ENCODE results near the gene SUCO. TPM values are rescaled to one million over a fixed set of nuclear protein-coding genes. Genes with fewer than 3 reads are reported as not detected.
"Not testable (repeated sequence)": the region's sequence is repeated elsewhere in the genome, so short reads cannot be mapped to it uniquely, and the experiment has no call there.

SUCO gene
- total RNA-seq, 2 donors from 2014 or later = 19.5 to 43.5 TPM

- ATAC-seq (ENCODE audit: insufficient number of reproducible peaks, low FRiP score, low read depth) (no peak), DNase-seq (ENCODE audit: low spot score) (no peak)
- TF ChIP-seq, protein P1, sequence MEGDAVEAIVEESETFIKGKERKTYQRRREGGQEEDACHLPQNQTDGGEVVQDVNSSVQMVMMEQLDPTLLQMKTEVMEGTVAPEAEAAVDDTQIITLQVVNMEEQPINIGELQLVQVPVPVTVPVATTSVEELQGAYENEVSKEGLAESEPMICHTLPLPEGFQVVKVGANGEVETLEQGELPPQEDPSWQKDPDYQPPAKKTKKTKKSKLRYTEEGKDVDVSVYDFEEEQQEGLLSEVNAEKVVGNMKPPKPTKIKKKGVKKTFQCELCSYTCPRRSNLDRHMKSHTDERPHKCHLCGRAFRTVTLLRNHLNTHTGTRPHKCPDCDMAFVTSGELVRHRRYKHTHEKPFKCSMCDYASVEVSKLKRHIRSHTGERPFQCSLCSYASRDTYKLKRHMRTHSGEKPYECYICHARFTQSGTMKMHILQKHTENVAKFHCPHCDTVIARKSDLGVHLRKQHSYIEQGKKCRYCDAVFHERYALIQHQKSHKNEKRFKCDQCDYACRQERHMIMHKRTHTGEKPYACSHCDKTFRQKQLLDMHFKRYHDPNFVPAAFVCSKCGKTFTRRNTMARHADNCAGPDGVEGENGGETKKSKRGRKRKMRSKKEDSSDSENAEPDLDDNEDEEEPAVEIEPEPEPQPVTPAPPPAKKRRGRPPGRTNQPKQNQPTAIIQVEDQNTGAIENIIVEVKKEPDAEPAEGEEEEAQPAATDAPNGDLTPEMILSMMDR (IDR thresholded peaks at IDR 0.05) = no peak
- no peak overlapping the region for H3K4me3 ChIP-seq
- H3K9me3 ChIP-seq = no peaks in the 10 kb centered on the region
- H3K4me1 ChIP-seq (ENCODE audit: control insufficient read depth in 1 of 2, low read depth in 2 of 2) = peaks cover 12 to 15% of the 10 kb centered on the region in 2 donors
- H3K27me3 ChIP-seq (replicated peaks; ENCODE audit: insufficient read depth) = no peaks in the 10 kb centered on the region
- no peak overlapping the region for H3K27ac ChIP-seq
- no peaks in the 10 kb centered on the region for H3K36me3 ChIP-seq
These were observed 49.9 kb downstream of the SUCO start for GRCh38 chr1:172582889-172583288.

DNA sequence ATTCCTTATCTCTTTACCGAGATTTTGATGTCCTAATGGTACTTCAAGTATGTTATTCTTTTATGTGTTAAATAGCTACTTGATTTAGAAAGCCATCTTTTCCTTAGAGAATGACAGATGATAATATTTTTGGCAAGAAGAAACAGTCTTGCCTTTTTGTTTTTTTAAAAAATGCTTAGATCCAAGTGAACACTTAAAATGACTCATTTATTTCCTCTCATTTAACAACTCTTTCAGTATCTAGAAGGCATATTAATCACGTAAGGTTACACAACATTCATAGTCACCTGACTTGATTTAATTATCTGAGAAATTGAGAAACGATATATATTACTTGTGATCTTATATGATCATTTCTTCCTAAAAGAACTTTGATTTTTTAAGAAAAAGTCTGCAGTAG lies 52.4 kb downstream of the SUCO start:
- Histone ChIP-seq H3K27ac (peak overlapping the region in 1 of 2 donors; percentile 28), H3K27me3 (replicated peaks; ENCODE audit: insufficient read depth) (no peaks in the 10 kb centered on the region)

DNA sequence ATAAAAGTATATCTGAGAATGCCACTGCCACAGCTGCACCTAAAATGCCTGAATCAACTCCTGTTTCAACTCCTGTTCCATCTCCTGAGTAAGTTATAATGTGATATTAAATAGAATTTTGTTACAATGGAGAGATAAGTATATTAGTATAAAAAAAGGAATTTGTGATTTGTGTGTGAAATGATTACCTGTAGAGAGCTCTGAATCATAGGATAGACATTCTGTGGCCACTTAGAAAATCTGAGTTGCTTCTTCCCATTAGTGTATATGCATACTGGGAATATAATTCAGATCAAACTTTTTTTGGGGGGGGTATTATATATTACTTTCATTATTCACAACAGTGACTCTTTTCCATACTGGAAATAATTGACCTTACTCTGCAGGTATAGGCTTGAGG lies 52.9 kb downstream of the SUCO start:
- Histone ChIP-seq H3K27me3 (replicated peaks; ENCODE audit: insufficient read depth) (no peaks in the 10 kb centered on the region), H3K36me3 (peaks cover 7% of the 10 kb centered on the region), H3K27ac (peak overlapping the region in 1 of 2 donors; percentile 28), H3K4me1 (ENCODE audit: control insufficient read depth in 1 of 2, low read depth in 2 of 2) (peaks cover 18 to 19% of the 10 kb centered on the region in 2 donors), H3K9me3 (no peaks in the 10 kb centered on the region), H3K4me3 (no peak overlapping the region)
- DNase-seq (ENCODE audit: low spot score) (no peak), ATAC-seq (ENCODE audit: insufficient number of reproducible peaks, low FRiP score, low read depth) (no peak)
- TF ChIP-seq, protein P1 (IDR thresholded peaks at IDR 0.05) = no peak

More for the DNA sequence above, 52.4 kb downstream of the SUCO start:
- H3K36me3 ChIP-seq = peaks cover 7% of the 10 kb centered on the region
- no peaks in the 10 kb centered on the region for H3K9me3 ChIP-seq
- DNase-seq (ENCODE audit: low spot score) = no peak
- H3K4me1 ChIP-seq (ENCODE audit: control insufficient read depth in 1 of 2, low read depth in 2 of 2) = peaks cover 18 to 19% of the 10 kb centered on the region in 2 donors
- H3K4me3 ChIP-seq = no peak overlapping the region
- ATAC-seq (ENCODE audit: insufficient number of reproducible peaks, low FRiP score, low read depth) = no peak
- TF ChIP-seq, protein P1 (IDR thresholded peaks at IDR 0.05) = no peak

DNA sequence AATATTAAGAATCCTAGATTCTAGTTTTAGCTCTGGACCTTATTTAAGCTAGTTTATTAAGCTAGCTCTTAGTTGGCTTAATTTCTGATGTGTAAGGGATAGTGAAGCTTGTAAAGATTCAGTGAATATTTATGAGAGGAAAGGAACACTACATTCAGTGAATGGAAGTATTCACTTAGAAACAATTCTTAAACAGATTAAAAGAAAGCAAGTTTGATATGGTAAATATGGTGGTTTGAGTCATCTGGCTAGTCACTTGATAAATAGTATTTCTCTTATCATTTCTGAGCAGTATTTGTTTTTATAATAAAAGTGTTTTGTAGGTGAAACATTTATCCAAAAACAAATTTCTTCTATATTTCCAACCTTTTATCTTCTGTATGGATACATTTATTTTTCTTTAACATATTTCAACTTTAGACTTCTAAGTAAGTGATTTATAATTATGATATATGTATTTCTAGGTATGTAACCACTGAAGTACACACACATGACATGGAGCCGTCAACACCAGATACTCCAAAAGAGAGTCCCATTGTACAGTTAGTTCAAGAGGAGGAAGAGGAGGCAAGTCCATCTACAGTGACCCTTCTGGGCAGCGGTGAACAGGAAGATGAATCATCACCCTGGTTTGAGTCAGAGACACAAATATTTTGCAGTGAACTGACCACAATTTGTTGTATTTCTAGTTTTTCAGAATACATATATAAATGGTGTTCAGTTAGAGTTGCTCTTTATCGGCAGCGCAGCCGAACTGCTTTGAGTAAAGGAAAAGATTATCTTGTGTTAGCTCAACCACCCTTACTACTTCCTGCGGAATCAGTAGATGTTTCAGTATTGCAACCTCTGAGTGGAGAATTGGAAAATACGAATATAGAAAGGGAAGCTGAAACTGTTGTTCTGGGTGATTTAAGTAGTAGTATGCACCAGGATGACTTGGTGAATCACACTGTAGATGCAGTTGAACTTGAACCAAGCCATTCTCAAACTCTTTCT lies 55.6 kb downstream of the SUCO start:
- H3K27ac ChIP-seq = no peak overlapping the region
- no peak for DNase-seq (ENCODE audit: low spot score)
- H3K9me3 ChIP-seq = no peaks in the 10 kb centered on the region
- H3K4me3 ChIP-seq = peak overlapping the region; percentile 8
- ATAC-seq (ENCODE audit: insufficient number of reproducible peaks, low FRiP score, low read depth) = no peak
- H3K36me3 ChIP-seq = peaks cover 7% of the 10 kb centered on the region
- TF ChIP-seq, protein P1 (IDR thresholded peaks at IDR 0.05) = no peak
- H3K4me1 ChIP-seq (ENCODE audit: control insufficient read depth in 1 of 2, low read depth in 2 of 2) = peaks cover 10 to 19% of the 10 kb centered on the region in 2 donors
- H3K27me3 ChIP-seq (replicated peaks; ENCODE audit: insufficient read depth) = no peaks in the 10 kb centered on the region

DNA sequence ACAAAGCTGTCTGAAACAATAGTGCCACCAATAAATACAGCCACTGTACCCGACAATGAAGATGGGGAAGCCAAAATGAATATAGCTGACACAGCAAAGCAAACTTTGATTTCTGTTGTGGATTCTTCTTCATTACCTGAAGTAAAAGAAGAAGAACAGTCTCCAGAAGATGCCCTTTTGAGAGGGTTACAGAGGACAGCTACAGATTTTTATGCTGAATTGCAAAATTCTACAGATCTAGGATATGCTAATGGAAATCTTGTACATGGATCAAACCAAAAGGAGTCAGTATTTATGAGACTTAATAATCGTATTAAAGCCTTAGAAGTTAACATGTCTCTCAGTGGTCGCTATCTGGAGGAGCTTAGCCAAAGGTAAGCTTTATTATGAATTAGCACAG lies 56.6 kb downstream of the SUCO start:
- Histone ChIP-seq H3K9me3 (no peaks in the 10 kb centered on the region), H3K36me3 (peaks cover 7% of the 10 kb centered on the region), H3K27me3 (replicated peaks; ENCODE audit: insufficient read depth) (no peaks in the 10 kb centered on the region), H3K4me3 (no peak overlapping the region), H3K27ac (no peak overlapping the region), H3K4me1 (ENCODE audit: control insufficient read depth in 1 of 2, low read depth in 2 of 2) (peaks cover 10 to 19% of the 10 kb centered on the region in 2 donors)
- TF ChIP-seq, protein P1 (IDR thresholded peaks at IDR 0.05) = no peak
- DNase-seq (ENCODE audit: low spot score) (no peak), ATAC-seq (ENCODE audit: insufficient number of reproducible peaks, low FRiP score, low read depth) (no peak)

- not testable (repeated sequence) for H3K4me3 ChIP-seq; H3K9me3 ChIP-seq; H3K4me1 ChIP-seq (ENCODE audit: control insufficient read depth in 1 of 2, low read depth in 2 of 2); H3K27me3 ChIP-seq (replicated peaks; ENCODE audit: insufficient read depth); DNase-seq (ENCODE audit: low spot score); H3K36me3 ChIP-seq; ATAC-seq (ENCODE audit: insufficient number of reproducible peaks, low FRiP score, low read depth); H3K27ac ChIP-seq
These were observed 58.5 kb downstream of the SUCO start for GRCh38 chr1:172591429-172591828.

GRCh38 chr1:172595066-172595465 lies 62.1 kb downstream of the SUCO start:
- not testable (repeated sequence) for DNase-seq (ENCODE audit: low spot score); H3K4me3 ChIP-seq; ATAC-seq (ENCODE audit: insufficient number of reproducible peaks, low FRiP score, low read depth); H3K27ac ChIP-seq; H3K9me3 ChIP-seq; H3K4me1 ChIP-seq (ENCODE audit: control insufficient read depth in 1 of 2, low read depth in 2 of 2); H3K27me3 ChIP-seq (replicated peaks; ENCODE audit: insufficient read depth); H3K36me3 ChIP-seq

- peaks cover 14% of the 10 kb centered on the region for H3K36me3 ChIP-seq
- H3K4me1 ChIP-seq (ENCODE audit: control insufficient read depth in 1 of 2, low read depth in 2 of 2); H3K9me3 ChIP-seq; H3K27me3 ChIP-seq (replicated peaks; ENCODE audit: insufficient read depth); H3K4me3 ChIP-seq; DNase-seq (ENCODE audit: low spot score); ATAC-seq (ENCODE audit: insufficient number of reproducible peaks, low FRiP score, low read depth); H3K27ac ChIP-seq: not testable (repeated sequence)
These were observed 63.8 kb downstream of the SUCO start for GRCh38 chr1:172596782-172597181.

All from thoracic aorta (tissue), 2 donors.